Endothelial cell of hepatic sinusoid (primary cell): ENCODE data around the gene AGAP5.
"Not testable (repeated sequence)": the region's sequence is repeated elsewhere in the genome, so short reads cannot be mapped to it uniquely, and the experiment has no call there.

Source experiments
- in situ Hi-C: cut with HindIII; loops from 2 replicates; pipeline ENCODE4 v1.10.0; 2017; ENCODE audit warnings: low sequenced_read_pairs

Gene AGAP5

DNA sequence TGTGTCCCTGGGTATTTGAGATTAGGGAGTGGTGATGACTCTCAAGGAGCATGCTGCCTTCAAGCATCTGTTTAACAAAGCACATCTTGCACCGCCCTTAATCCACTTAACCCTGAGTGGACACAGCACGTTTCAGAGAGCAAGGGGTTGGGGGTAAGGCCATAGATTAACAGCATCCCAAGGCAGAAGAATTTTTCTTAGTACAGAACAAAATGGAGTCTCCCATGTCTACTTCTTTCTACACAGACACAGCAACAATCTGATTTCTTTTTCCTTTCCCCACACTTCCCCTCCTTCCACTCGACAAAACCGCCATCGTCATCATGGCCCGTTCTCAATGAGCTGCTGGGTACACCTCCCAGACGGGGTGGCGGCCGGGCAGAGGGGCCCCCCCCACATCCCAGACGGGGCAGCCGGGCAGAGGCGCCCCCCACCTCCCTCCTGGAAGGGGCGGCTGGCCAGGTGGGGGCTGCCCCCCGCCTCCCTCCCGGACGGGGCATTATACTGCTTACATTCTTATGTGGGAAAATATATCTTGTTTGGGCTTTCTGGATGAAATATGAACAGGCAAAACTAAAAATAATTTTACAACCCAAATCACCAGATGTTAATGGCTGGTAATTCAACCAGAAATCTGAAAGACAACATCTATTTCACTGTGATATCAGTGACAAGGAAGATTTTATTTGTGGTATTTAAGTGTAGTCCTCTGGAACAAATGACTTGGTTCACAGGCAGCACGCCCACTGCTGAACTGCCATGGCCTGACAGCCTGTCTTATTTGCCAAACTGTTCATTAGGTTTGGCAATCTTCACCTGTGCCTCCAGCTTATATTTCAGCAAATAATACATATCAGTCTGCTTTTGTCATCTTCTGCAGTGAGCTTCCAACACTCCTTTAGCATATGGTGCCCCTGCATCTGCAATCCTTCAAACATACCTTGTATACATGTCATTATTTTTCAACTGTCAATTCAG is 17.6 kb upstream of the AGAP5 start:
- in situ Hi-C loops: not testable (repeated sequence)

DNA sequence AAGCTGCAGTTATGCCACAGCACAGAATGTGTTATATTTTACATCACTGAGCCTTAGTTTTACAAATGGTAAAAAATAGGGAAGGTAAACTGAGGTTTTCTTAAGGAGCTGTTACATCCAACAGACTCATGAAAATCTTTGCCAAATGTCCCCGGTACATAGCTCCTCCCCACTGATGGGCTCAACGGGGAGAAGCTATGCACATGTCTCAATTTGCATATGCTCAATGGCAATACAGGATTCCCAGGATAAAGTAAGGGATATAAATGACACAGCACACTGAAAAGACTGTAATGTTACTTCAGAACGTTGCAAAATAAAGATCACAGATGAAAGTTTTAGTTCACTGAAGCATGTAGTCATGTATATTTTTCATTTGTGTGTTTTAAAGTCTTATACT is 16.6 kb upstream of the AGAP5 start:
- in situ Hi-C loops: not testable (repeated sequence)

DNA sequence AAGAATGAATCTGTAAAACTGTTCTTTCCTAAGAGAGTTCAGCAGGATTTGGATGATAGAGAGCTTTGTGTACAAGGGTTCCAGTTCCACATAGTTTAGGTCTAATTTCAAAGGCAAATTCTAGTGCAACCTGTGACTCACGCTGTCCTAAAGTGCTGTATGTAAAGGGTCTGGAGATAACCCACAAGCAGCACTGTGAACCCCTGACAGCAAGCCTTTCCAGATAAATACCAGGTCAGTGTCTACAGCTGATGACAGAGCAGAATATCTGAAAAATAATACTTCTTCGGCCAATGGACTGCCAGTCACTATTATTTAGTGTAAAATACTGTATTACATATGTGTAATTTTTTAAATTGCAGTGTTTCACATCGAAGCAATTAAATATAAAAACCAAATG is 16.0 kb upstream of the AGAP5 start:
- in situ Hi-C loops: not testable (repeated sequence)

DNA sequence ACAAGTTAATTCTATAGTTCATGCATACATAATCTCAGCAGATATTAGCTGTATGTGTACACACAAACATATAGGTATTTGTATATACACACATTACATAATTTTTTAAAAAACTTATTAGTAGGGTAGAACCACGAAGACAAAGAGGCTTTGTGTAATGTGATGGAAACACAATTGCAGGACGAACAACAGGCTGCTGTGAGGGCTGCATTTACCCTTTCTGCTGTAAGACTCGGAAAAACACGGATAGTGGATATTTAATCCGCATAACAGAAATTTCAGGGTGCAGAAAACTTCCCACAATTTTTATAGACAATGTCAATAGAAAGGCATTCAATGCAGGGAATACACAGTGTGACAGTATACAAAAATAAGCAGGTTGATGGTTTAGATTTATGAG is 13.8 kb upstream of the AGAP5 start:
- in situ Hi-C loops: not testable (repeated sequence)

DNA sequence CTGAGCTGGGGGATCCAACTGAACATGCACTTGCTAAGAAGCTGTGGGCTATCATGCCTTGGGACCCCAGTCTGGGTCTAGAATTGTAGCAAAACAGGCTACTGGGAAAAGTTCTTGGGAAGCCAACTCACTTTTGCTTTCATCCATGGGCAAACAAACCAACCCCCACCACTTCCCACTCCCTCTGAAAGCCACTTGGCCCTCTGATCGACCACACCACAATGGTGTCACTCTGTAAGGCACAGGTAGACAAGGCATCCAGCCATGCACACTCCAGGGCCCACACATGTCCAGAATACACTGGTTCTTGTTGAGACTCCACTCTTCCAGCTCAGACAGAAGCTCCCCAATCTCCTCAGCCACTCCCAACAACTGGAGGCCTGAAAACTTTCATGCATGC is 10.2 kb upstream of the AGAP5 start:
- in situ Hi-C loops: not testable (repeated sequence)

DNA sequence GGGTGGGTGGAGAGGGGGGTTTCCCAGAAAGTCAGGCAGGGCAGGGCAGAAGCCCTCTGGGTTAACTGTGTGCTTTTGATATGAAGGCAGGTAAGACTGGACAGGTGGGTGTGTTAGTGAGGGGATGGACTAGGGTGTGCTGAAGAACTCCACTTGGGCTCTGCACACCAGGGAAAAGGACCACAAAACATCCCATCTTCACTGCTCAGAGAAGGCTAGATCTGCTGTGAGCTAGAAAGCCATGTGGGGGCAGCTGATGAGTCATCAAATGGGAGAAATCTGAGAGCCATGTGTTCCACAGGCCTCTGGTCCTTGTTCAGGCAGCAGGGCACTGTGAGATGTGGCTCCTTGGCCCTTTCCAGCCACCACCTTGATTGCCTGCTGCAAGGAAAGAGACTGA is 9.7 kb upstream of the AGAP5 start:
- in situ Hi-C loops: not testable (repeated sequence)

DNA sequence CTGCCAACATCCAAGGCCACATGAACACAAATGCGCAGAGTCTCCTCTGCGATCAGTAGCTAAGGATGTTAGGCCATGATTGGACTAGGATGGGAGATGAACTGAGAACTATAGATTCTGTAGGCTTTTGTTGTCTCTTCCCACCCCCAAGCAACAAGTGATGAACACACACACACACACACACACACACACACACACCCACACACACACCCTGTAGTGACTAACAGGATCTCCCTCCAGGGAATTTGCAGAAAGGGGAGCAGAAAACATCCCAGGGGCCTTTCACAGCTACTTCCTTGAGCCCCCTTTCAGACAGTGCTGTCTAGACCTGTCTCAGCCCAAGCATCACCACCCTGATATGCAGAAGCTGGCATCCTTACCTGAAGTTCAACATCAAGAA is 8.6 kb upstream of the AGAP5 start:
- in situ Hi-C loops: not testable (repeated sequence)

DNA sequence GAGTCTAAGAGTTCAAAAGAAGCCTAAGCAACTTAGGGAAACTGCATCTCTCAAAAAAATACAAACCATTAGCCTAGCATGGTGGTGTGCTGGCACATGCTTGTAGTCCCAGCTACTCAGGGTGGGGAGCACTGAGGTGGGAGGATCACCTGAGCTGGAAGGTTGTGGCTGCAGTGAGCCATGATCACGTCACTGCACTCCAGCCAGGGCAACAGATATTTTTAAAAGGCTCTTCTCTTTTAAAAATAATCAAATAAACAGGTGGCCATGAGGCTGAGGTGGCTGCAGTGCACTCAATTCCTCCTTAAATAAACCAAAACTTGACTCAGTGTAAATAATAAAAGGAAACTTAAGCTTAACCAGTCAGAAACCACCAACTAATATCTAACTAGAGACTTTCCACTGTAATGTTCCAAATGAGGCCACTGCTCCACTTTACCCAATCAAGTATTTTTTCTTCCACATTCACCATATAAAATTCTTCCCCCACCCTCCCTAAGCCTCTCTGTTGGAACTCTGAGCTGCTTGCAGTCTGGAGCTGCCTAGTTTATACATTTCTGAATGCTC is 7.7 kb upstream of the AGAP5 start:
- in situ Hi-C loops: not testable (repeated sequence)

DNA sequence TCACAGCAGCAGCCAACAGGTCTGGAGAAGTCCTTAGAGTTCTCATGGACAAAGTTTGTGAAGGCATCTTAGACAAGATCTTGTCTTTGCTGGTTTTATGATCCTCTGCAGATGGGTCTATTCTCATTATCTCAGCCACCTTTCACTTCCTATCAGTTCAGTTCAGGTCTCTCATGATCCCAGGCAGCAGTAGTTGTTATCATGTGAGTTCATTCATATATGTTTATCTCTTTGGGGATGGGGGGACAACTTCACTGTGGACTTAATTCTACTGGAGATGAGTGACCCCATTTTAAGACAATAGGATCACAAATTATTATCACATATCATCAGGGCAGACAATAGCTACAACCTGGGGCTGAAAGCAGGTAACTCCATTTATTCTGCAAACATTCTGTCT is 6.0 kb upstream of the AGAP5 start:
- in situ Hi-C loops: not testable (repeated sequence)

DNA sequence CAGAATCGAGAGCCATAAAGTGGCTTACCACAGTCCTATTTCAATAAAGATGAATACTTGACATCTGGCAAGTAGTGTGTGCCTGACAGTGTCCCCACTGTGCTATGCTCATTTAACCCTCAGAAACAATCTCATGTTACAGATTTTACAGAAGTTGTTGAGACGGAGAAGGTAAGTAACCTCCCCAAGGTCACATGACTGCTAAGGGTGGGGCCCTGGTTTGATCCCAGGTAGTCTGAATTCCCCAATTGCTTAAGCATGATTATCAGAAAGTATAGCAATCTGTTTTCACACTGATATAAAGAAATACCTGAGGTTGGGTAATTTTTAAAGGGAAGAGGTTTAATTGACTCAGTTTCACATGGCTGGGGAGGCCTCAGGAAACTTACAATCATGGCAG is 910 bp upstream of the AGAP5 start:
- in situ Hi-C loops: not testable (repeated sequence)

DNA sequence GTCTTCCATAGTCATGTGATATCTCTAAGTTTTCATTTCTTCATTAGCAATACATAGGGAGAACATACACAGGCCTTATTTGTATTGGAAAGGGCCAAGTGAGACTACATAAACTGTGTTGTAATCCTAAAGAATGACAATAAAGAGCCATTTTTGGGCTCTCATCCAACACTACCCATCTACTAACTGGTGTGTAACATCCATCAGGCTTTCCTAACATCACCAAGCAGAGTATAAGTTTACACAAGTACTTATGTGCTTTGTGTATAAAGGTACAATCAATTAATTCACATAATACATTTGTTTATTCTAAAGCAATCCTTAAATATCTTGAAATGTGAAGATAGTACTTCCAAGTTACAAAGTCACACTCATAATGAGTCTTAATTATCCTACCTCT is 2.6 kb downstream of the AGAP5 start:
- in situ Hi-C loops: not testable (repeated sequence)

DNA sequence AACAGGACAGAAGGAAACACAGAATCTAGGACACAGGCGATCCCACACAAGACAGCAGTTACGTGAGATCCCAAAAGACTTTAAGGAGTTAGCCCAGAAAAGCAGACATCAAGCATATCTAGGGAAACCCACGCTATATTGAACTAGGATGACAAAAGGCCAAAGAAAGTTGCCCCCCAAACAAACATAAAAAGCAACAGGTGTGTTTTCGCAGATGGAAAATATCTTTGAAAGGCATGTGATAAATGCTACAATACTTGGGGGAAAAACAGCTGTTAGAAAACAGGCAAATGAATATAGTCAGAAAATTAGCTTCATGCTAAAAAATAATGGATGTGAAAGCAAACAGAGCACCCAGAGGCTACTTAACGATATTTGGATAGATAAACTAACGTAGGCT is 7.2 kb downstream of the AGAP5 start:
- in situ Hi-C loops: not testable (repeated sequence)

DNA sequence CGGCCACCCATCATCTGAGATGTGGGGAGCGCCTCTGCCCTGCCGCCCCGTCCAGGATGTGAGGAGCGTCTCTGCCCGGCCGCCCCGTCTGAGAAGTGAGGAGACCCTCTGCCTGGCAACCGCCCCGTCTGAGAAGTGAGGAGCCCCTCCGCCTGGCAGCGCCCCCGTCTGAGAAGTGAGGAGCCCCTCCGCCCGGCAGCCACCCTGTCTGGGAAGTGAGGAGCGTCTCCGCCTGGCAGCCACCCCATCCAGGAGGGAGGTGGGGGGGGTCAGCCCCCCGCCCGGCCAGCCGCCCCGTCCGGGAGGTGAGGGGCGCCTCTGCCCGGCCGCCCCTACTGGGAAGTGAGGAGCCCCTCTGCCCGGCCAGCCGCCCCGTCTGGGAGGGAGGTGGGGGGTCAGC is 8.3 kb downstream of the AGAP5 start:
- in situ Hi-C loops: not testable (repeated sequence)

DNA sequence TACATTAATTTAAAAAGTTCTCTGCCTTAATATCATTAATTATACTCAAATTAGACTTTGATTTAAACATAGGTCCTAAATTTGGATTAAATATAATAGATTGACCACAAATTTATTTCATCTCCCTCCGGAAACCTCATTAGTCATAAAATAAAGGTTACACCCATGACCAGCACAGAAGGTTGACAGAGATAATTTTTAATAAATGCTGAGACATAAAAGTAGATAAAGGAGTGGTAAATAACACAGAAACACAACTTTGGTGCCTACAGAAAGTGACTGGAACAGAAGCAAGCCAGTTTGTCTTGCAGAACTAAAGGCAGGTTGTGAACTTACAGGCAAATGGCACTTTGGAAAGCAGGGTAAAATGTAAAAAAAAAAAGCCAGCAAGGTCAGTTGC is 10.3 kb downstream of the AGAP5 start:
- in situ Hi-C loops: not testable (repeated sequence)

DNA sequence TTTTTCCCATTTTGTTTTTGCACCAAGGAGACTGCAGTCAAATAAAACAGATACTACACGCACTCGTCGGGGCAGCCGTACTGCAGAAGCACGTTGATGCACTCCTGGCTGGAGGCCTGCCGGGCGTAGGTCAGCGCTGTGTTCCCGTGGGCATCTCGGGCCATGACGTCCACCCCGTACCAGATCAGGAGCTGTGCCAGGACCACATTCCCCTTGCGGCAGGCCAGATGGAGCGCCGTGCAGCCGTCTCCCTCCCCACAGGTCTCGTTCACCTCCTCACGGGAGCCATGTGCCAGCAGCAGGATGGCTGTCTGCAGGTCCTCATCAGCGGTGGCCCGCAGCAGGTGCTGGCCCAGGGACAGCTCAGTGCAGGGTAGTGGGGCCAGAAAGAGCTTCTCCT is 23.4 kb downstream of the AGAP5 start:
- in situ Hi-C loops: not testable (repeated sequence)

DNA sequence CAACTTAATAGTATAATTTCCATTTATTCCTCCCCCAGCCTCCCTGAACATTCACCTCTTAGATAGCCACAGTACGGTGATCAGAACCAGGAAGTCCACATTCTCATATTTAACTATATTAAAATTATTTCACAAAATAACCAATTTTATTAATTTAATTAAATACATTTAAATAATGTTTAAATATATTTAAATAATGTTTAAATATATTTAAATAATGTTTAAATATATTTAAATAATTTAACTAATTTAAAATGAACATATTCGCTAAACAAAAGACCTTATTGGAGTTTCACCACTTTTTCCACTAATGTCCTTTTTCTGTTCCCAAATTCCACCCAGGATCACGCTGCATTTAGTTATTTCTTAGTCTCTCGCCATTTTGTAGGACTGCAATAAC is 29.5 kb downstream of the AGAP5 start:
- in situ Hi-C loops: not testable (repeated sequence)

DNA sequence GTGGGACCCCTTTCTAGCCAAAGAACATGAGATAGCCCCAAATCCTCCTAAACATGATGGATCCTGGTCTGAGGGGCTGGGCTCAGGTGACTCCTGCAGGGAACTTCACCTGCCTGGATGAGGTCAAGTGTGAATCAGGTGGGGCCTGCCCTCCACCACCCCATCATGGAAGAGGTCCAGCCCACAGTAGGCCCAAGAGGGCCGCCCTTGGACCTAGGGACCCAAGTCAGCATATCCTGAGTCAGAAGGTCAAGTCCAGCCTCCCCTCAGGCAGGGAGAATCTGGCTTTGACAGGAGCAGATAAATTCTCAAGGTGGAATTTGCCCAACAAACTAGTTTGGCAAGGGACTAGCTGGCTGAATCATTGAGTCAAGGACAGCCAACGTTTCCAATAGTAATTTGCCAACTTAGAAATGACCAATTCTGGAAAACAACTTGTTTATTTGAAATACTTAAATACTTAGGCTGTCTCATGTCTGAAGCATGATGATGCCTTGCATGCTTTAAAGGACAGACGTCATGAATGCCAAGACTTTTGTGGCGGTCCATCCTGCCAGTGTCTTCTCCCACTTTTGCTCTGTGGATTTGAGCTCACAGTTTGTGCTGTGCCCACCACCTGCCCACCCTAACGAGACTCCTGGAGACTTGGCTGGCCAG is 31.6 kb downstream of the AGAP5 start:
- in situ Hi-C loops: not testable (repeated sequence)

DNA sequence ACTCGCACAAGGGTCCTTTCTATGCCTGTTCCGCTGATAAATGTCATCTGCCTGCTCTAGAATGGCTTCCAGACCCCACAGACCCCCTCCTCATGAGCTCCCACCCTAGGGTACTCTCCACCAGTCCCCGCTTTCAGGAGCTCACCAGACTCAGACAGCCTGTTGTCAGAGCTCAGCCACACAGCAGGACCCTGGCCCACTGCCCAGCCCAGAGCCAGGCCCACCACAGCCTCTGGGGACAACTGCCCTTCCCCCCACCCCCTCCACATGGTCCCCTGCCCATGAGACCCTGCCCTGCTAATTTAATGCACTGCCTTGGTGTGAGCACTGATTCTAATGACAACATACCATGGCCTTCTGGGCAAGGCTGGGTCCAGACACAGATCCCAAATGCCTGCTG is 32.3 kb downstream of the AGAP5 start:
- in situ Hi-C loops: not testable (repeated sequence)

DNA sequence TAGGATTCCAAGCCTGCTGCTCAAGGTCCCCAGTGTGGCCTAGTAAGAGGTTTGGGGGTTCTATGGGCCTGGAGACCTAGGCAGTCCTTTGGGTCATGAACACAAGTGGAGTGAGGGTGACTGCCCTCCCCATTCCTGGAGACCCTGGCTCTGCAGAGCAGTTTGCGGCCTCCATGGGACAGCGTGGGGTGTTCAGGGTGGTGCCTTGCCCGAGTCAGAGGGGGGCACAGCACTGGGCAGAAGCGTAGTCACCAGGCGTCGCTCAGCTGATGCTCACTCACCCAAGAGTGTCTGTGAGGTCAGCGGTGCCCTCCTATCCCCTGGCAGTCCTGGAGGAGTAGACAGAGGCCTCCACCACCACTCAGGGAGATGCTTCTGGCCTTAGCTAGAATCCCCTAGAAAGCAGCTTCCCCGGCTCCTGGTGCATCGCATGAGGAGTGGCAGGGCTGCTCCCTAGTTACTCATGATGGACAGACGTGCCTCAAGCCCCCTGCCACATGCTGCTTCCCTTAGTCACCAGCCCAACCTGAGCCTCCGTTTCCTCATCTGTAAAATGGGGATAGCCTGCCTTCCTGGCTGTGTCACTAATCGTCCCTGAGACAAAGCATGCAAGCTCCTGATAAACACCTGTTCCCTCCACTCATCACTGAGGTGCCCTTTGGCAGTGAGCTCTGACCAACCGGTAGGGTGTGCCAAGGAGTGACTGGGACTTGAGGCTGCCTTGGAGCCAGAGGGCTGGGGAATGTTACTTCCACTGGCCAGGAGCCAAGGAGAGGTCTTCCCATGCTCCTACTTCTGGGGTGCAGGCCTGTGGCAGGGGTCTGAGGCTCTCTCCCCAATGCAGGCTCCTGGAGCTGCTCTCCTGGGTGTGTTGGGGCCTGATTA is 33.5 kb downstream of the AGAP5 start:
- in situ Hi-C loops: not testable (repeated sequence)

DNA sequence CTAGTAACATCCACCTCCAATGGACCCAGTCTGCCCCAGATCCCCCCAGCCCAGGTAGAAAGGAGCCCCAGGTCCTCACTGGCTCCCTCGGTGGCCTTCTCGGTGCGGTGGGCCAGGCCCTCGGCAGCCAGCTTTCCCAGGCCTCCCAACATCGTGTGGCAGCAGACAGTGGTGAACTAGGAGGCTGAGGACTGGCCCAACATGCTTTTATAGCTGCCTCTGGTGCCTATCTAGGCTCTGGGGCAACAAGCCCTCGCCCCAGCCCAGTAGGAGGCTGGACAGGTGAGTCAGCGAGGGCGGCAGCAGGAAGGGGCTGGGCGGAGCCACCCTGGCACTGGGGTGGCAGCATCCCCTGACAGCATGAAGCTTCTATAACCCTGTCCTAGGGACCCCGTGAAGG is 34.3 kb downstream of the AGAP5 start:
- in situ Hi-C loops: not testable (repeated sequence)

DNA sequence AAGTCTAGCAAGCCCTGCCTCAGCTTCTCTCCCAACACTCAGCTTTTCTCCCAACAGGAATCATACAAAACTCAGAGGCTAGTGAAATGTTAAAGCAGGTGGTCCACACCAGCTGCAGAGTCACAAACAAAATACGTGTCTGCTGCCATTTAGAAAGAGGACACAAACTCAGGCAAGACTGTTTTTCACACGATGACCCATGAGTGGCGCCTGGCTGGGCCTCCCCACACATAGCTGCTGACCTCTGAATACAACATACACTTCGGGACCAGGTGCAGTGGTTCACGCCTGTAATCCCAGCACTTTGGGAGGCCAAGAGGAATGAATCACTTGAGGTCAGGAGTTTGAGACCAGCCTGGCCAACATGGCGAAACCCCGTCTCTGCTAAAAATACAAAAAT is 35.2 kb downstream of the AGAP5 start:
- in situ Hi-C loops: not testable (repeated sequence)
